IPS-11a (cell line): Measurements from ENCODE around the gene RPL10A.
A peak's percentile ranks its signal among the peaks of the same experiment; 100 is the strongest.
"Not testable (repeated sequence)": the region's sequence is repeated elsewhere in the genome, so short reads cannot be mapped to it uniquely, and the experiment has no call there.

Source experiments
- H3K4me3 ChIP-seq: one replicate; pipeline ENCODE4 v1.5.1; 2013; ENCODE audit warnings: low read depth, low read length, control low read depth

The RPL10A gene

DNA sequence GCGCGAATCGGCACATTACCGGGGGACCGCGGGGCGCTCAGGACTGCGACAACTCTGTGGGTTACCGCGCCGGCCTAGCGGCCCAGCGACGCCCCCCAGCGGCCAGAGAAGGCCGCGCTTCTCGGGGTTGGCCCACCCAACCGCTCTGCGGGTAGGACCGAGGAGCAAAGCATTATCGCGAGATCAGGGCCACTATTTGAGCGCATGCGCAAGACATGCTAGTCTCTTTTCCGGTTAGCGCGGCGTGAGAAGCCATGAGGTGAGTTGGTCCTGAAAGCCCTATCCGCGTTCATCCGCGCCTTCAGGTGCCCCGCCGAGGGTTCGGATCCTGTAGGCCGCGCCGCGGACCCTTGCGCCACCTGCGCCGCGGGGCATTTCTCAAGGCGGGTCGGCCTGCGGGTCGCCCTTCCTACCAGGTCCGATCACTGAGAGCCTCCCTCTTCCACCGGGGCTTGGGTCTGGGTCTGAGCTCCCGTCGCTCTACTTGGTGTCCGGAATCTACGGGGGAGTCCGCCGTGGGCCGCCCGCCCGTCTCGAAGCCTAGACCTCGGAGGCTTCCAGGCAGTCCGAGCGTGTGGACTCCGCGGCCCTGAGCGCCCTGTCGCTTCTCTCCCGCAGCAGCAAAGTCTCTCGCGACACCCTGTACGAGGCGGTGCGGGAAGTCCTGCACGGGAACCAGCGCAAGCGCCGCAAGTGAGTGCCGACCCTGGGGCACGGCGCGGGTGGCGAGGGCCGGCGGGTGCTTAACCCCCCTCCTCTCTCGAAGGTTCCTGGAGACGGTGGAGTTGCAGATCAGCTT lies at the start of gene RPL10A:
Gene RPL10A, plus strand, starts transcription at position 221 of the 799 bp plus-strand sequence. Its CDS starts 34 bp downstream, at position 255.
- H3K4me3 ChIP-seq: peak within 1 kb of the TSS; percentile 97

DNA sequence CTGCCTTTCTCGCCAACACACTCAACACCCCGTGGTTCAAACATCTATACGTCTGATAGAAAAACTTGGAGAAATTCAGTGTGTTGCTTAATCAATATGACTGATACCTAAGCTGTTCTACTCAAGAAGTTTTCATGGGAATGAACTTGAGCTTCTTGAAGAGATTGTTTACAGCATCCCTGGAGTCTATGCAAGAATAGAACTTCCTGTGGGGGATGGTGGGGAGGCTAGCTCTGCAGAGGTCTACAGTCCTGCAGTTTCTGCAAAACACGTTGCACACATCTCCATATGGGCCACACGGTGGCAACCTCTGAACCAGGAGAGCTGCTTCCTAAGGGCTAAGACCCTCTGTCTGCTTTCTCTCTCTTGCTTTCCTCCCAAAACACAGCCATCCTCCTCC lies 48.8 kb upstream of the RPL10A start:
- no peak overlapping the region for H3K4me3 ChIP-seq

DNA sequence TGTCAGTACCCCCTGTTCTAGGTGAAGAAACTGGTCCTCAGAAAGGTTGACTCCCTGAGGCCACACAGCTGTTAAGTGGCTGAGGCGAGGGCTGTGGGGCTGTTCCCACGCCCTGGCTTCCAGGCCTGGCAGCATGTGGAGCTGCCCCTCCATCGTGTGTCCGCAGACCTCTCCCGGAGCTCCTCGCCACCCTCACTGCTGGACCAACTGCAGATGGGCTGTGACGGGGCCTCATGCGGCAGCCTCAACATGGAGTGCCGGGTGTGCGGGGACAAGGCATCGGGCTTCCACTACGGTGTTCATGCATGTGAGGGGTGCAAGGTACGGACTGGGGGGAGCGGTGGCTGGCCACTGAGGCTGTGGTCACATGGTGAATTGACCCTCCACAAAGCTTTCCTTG lies 48.2 kb upstream of the RPL10A start:
- H3K4me3 ChIP-seq: no peak overlapping the region

DNA sequence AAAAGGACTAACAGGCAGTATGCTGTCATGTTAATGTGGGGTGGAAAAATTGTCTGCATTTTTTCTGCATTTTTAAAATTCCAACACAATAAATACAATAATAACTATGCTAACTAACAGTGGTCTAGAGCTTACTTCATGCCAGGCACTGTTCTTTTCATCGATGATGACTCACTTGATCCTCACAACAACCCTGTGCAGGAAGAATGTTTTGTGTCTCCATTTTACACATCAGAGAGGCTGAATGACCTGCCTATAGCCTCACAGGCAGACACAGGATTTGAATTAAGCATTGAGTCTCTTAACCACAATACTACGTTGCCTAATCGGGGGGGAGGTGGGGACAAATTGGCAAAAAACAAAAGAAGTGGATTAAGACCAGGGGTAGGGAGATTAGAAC lies 42.9 kb upstream of the RPL10A start:
- H3K4me3 ChIP-seq: no peak overlapping the region

DNA sequence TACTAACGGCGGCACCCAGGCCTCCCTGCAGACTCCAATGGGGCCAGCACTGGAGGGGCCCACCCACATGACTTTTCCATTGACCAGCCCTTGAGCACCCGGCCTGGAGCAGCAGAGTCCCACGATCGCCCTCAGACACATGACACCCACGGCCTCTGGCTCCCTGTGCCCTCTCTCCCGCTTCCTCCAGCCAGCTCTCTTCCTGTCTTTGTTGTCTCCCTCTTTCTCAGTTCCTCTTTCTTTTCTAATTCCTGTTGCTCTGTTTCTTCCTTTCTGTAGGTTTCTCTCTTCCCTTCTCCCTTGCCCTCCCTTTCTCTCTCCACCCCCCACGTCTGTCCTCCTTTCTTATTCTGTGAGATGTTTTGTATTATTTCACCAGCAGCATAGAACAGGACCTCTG lies 42.1 kb upstream of the RPL10A start:
- H3K4me3 ChIP-seq: no peak overlapping the region

DNA sequence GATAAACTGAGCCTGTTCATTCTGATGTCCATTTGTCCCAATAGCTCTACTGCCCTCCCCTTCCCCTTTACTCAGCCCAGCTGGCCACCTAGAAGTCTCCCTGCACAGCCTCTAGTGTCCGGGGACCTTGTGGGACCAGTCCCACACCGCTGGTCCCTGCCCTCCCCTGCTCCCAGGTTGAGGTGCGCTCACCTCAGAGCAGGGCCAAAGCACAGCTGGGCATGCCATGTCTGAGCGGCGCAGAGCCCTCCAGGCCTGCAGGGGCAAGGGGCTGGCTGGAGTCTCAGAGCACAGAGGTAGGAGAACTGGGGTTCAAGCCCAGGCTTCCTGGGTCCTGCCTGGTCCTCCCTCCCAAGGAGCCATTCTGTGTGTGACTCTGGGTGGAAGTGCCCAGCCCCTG lies 40.8 kb upstream of the RPL10A start:
- H3K4me3 ChIP-seq: no peak overlapping the region

DNA sequence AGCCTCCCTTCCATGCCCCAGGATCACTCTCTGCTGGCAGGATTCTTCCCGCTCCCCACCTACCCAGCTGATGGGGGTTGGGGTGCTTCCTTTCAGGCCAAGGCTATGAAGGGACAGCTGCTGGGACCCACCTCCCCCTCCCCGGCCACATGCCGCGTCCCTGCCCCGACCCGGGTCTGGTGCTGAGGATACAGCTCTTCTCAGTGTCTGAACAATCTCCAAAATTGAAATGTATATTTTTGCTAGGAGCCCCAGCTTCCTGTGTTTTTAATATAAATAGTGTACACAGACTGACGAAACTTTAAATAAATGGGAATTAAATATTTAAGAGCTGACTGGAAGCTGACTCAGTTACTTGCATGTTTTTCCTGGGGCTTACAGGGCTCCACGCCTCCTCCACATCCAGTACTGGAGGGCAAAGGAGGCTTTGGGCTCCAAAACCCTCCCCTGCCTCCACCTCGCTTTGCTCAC lies 40.3 kb upstream of the RPL10A start:
- H3K4me3 ChIP-seq: no peak overlapping the region

DNA sequence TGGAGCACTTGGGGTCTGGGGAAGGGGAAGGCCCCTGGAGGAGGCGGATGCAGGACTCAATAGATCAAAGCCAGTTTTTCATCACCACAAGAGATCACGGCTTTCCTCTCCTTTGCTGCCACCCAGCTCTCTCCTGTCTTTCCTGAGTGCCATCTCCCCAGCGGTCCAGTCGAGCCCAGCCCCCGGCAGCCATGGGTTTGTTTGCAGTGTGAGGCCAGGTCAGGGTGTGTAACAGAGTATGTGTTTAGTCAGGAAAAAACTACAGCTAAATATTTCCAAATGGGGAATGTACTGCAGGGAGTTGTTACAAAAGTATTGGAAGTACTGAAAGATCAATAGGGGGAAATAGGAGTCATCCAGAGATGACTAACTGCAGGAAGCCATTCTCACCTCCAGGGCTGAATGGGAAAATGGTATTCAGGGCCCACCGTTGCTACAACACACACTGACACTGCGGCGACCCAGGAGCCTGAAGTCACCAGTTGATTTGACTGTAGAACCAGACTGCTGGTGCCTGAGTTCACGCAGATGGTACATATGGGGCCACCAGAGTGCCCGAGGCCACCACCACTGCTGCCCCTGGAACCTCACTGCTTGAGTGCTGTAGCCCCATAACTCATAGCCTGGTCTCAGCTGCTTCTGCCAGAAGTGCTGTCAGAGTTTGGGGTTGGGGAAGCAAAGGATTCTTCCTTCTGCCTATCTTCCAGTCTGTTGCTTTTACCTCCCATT lies 39.6 kb upstream of the RPL10A start:
- H3K4me3 ChIP-seq: no peak overlapping the region

DNA sequence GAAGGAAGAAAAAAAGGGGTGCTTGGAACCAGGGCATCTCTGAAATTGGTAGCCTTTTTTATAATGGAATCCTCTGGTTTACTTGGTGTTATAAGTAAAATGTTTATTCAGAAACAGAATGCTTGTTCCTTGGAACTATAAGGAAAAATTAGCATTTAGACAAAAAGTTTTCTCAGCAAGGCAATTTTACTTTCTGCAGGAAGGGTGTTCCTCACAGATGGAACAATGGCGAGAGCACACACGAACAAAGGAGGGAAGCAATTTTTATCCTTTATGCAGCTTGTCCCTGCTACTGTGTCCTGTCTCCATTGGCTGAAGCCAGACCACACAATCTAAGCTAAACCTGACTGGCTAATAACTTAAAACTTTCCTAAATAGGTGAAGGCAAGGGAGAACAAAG lies 38.7 kb upstream of the RPL10A start:
- H3K4me3 ChIP-seq: no peak overlapping the region

DNA sequence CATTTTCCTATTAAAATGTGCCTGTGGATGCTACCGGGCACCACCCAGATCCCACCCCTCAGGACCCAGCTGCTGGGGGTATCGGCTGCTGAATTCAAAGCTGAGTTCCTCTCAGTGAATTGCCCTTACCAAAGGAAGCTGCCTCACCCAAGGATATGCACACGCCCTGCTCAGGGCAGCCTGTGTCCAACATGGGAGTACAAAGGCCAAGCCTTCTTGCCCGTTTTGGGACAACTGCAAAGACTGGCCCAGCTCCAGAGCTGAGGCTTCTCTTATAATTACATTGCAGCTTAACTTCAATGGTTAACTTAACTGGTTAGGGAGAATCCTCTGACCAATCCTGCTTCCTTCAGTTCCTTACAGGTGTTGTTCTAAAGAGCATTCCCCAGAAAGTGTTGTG lies 35.9 kb upstream of the RPL10A start:
- H3K4me3 ChIP-seq: no peak overlapping the region

DNA sequence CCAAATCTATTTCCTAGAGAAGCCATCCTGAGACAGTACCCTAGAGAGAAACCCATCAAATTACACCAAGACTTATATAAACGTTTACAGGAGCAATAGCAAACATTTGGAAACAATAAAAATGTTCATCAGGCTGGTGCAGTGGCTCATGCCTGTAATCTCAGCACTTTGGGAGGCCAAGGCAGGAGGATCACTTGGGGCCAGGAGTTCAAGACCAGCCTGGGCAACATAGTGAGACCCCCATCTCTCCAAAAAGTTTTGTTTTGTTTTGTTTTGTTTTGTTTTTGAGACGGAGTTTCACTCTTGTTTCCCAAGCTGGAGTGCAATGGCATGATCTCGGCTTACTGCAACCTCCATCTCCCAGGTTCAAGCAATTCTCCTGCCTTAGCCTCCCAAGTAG lies 35.5 kb upstream of the RPL10A start:
- not testable (repeated sequence) for H3K4me3 ChIP-seq

DNA sequence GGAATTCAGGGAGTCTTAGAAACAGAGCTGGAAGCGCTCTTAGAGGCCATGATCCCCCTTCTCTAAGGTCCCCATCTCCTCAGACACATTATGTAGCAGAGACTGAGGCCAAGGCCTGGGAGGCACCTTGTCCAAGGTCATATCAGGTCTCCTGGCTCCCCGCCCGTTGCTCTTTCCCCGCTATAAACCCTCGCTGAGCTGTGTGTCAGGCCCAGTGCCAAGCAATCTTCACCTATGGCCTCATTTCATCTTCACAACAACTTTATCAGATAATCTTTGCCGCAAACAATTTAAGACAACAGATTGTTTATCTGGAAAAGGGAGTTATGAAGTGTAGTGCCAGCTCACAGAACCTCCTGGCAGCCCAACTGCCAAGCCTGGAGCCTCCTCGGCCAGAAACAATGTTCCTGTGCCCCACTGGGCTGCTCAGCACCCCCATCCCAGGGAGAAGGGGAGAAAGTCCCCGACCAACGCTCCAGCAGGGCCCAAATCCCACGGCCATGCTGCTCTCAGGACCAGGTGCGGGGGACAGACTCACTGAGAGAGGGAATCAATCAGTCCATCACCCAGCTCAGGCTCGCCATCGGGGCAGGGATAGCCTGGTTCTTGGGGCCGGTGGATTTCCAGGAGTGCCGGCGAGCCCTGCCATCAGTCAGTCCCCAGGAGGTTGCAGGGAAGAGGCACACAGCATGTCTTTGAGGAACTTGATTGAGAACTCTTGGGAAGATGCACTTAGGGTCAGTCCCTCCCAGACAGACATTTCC lies 32.9 kb upstream of the RPL10A start:
- no peak overlapping the region for H3K4me3 ChIP-seq

DNA sequence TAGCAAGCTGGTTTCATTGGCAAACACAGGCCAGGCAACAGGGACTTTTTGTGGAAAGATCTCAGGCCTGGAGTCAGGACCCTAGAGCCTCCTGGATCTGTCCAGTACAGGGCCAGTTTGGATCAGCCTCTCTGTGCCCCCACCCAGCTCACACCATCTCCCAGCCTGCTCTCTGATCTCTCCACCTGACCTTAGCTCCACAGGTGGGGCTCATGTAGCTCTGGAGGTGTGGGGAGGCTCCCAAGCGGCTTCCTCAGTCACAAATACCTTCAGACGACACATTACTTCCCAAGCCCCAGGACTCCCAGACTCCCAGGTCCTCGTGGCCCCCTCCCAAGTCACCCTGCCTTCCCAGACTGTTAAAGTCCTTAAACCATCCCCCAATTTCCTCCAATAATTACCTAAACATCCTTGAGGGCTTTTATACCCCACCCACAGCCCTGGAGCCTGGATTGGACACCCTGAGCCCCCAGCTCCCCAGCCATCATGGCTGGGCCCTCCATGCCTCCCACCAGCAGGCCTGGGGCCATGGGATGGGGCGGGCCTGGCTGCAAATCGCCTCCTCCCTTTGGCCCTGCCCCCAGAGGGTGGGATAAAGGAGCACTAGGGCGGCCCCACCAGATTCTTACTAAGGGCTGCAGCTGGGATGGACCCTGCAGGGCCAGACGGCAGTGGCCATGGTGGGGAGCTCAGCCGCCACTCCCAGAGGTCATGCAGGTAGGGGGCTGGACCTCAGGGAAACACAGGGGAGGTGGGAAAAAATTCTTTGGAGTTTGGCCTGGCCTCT lies 31.9 kb upstream of the RPL10A start:
- H3K4me3 ChIP-seq: no peak overlapping the region

DNA sequence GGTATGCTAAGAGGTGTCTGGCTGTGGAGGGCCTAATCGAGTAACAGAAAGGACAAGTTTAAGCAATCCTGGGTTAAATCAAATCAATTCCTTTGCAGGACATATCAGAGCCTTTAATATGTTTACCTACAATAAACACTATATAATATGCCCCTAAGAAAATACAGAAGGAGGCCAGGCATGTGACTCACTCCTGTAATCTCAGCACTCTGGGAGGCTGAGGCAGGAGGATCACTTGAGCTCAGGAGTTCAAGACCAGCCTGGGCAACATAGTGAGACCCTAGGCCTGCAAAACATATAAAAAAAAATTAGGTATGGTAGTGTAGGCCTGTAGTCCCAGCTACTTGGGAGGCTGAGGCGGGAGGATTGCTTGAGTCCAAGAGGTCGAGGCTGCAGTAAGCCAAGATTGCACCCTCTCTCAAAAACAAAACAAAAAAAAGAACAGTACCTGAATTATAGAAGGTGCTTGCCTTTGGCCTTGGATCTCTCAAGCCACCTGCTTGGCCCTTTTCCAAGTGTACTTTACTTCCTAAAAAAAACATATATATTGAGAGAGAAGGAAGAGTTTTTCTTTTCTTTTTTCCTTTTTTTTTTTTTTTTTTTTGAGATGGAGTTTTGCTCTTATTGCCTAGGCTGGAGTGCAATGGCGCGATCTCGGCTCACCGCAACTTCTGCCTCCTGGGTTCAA lies 29.7 kb upstream of the RPL10A start:
- H3K4me3 ChIP-seq: not testable (repeated sequence)

DNA sequence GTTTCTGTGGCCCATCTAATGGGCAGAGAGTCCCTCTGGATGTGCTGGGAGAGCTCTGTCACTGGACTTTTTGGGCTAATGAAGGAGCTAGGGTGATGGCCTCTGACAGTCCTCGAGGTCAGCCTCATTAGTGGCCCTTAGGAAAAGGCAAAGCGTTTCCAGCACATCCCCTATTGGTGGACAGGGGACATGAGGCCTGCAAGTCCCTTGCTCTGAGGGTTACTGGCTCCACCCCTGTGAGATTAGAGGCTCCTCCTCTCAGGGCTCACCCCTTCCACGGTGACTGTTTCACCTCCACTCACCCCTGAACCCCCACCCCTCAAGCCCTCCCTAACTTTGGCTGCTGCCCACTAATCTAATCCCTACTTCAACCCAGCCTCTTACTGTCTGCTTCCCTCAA lies 28.9 kb upstream of the RPL10A start:
- H3K4me3 ChIP-seq: no peak overlapping the region

DNA sequence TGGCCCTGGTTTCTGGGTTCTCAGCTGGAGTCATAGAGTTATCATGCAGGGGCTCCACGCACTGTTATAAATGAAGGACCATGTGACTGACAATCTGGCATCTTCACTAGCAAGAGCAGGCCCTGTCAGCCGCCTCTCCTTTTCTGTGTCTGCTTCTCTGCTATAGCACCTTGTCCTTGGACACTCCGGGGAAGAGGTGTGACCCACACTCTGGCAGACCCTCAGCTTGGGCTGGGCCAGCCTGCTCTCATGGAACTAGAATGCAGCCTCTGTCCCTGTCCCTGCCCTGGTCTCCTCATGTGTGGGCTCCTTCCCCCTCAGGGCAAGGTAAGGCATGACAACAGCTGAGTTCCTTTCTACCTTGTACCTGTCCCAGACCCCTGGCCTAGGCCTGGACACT lies 27.0 kb upstream of the RPL10A start:
- no peak overlapping the region for H3K4me3 ChIP-seq

DNA sequence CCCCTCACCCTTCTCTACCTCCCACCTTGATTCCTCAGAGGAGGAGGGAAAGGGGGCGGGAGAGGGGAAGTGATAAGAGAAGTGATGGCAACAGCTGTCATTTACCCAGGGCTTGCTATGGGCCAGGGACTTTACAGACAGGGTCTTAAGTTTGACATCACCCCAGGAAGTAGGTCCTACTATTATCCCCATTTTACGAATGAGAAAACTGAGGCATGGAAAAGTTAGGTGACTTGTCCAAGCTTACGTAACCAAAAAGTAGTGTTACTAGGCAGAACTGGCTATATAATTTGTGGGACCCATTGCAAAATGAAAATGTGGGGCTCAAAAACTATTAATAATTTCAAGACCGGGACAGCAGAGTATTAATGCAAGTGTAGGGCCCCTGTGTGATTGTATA lies 26.6 kb upstream of the RPL10A start:
- H3K4me3 ChIP-seq: no peak overlapping the region

DNA sequence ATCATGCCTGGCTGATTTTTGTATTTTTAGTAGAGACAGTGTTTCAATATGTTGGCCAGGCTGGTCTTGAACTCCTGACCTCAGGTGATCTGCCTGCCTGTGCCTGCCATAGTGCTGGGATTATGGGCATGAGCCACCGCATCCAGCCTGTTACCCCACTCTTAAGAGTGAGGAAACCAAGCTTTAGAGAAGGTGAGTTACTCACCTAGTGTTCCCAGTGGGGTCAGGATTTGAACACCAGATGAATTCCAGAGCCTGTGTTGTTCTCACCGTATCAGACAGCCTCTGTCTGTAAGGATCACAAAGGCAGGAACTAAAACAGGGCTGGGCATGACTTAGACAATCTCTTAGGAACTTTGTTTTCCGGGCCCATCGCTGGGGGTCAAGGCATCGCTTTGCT lies 25.5 kb upstream of the RPL10A start:
- H3K4me3 ChIP-seq: no peak overlapping the region

DNA sequence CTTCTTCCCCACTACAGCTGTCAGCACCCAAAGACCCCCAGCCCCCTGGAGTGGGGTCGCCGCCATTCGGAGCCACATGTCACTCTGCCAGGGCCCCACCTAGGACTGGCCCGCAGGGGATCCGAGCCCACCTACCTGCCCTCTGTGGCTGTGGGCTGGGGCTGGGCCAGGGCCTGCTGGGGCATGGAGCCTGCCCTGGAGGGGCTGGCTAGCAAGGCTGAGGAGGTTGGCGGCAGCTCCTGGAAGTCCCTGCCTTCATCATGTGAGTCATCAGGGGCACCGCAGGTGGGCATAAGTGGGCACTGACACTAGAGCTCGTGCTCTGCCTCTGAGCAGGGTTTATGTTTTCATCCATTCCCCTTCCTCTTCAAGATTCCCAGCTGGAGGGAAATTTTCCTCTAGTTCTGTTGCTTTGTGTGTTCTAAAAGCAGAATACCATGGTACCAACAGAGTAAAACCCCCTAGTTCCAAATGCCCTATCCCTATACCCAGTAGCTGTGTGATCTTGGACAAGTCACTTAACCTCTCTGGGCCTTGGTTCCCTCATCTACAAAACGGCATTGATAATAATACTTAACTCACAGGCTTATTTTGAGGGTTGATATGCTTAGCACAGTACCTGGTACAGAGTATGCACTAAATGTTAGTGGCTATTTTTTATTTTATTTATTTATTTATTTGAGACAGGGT lies 24.7 kb upstream of the RPL10A start:
- H3K4me3 ChIP-seq: no peak overlapping the region

DNA sequence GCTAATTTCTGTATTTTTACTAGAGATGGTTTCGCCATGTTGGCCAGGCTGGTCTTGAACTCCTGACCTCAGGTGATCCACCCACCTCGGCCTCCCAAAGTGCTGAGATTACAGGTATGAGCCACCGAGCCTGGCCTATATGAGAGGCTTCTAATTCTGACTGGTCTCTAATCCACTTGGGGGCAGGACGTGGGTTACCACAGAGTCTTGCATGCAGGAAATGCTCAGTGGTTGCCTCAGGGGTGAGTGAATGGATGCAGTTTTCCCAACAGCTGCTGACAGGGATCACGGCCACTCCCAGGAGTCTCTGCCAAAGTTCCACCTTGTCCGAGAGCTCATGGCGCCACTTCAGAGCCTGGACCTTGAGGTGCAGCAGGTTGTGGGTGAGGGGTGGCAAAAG lies 22.5 kb upstream of the RPL10A start:
- H3K4me3 ChIP-seq: no peak overlapping the region
